Adrenal gland (tissue), 5 donors: Measurements from ENCODE around the gene TMEM204.

ENCODE experiments used
- CTCF ChIP-seq, 6 experiments: fragments of 450-650 bp in 4 of 6; fragments of 200-600 bp in 2 of 6; sonication (generic) in 1 of 6; IDR thresholded peaks; 1 replicate in 5 of 6; 2 replicates in 1 of 6; pipeline versions ENCODE4 v1.5.1 to v1.8.0; 2016 to 2021; ENCODE audit warnings: antibody characterized with exemption in 6 of 6, mild to moderate bottlenecking in 2 of 6, moderate library complexity in 1 of 6
- POLR2A ChIP-seq, 2 donors: fragments of 450-650 bp; IDR thresholded peaks; one replicate each; pipeline ENCODE4 v1.6.1; 2017; ENCODE audit warnings: antibody characterized with exemption in 2 of 2, mild to moderate bottlenecking in 2 of 2, moderate library complexity in 1 of 2
- donor health status: DM: no; HTN: no; CAD: no.

GRCh38 chr16:1563786-1564185 lies 30.3 kb downstream of the TMEM204 start:
- TF ChIP-seq CTCF (IDR thresholded peaks at IDR 0.05) = no peak
- no peak for TF ChIP-seq POLR2A (IDR thresholded peaks at IDR 0.05)
